ENCODE data around the gene SMC4. TPM values are rescaled to one million over a fixed set of nuclear protein-coding genes. Genes with fewer than 3 reads are reported as not detected.

Gene SMC4
- total and polyA plus RNA-seq, 2 of the 13 experiments (the other 11 are each of a cell fraction or from before 2014, with no cell fraction given), result 19.2 to 74.3 TPM

DNA sequence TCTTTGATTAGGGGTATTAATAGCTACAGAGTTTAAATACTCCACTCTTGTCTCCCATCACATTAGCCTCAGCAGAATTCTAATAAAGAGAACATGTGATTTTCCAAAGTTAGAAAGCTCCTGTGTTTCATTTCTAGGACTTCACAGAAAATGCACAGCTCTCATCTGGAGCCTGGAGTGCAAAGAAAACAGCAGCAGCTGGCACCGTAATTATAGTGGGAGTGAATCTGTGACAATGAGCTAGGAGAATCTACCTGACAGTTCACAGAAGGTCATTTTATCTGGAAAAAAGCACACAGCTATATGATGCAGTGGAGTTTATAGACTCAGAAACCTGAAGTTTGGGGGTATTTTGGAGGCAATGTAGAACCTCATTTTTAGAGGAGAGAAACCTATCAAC, 55.5 kb downstream of the SMC4 start (continued):
- TF ChIP-seq HOXA5 (CRISPR knock-in tag; IDR thresholded peaks at IDR 0.05), result no peak
- no peak for TF ChIP-seq ETV5 (CRISPR knock-in tag; IDR thresholded peaks at IDR 0.05; ENCODE audit: borderline replicate concordance)
- TF ChIP-seq NAIF1 (CRISPR knock-in tag; IDR thresholded peaks at IDR 0.05; ENCODE audit: borderline replicate concordance), result no peak

DNA sequence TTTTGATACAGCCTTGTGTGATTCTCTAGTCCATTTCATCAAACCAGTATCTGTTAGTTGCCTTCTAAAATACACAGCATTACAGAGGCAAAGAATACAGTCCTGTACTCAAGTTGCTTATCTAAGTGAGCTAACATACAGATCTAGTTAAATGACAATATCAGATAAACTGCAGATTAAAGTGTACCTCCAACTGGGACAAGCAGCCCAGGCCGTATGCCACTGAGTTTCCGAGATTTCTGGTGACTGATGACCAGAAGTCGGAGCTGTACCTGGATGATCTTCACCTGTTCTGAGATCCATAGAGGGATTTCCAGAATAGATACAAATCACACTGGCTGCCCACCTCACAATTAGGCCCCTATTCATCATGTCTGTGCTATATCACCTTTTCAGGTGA, 56.4 kb downstream of the SMC4 start:
- no TSS peak for BruUV-seq (replicated peaks)
- CTCF ChIA-PET (ENCODE audit: low intra/inter-chr PET ratio, low total read pairs), result no interaction called here
- no peak overlapping the region for H3K27ac ChIP-seq (ENCODE audit: extremely low read length, insufficient read depth, low read length)
- ATAC-seq (no peak), DNase-seq (ENCODE audit: low spot score) (no peak), FAIRE-seq (no peak)
- H3K4me2 ChIP-seq (ENCODE audit: low read depth, low read length), result no peak overlapping the region
- no peaks in the 10 kb centered on the region for H4K20me1 ChIP-seq (ENCODE audit: insufficient read depth, low read length)
- H3K79me2 ChIP-seq (ENCODE audit: insufficient read depth, low read length), result no peaks in the 10 kb centered on the region
- no peaks in the 10 kb centered on the region for H3K9me3 ChIP-seq (ENCODE audit: low read length)
- POLR2A ChIA-PET, result no interaction called here
- in situ Hi-C loops (cut with HindIII; ENCODE audit: extremely low pct_ligation_motif_present, low pct_unique_long_range_greater_than_20kb) (no loop called here), intact Hi-C loops (cut with micrococcal nuclease; ENCODE audit: unreplicated experiment) (no loop called here)
- H3K4me3 ChIP-seq (replicated peaks in 1 of 3; ENCODE audit: insufficient read depth in 1 of 3, low read depth in 2 of 3, low read length in 3 of 3), result no peak overlapping the region
- TF ChIP-seq, protein P1, sequence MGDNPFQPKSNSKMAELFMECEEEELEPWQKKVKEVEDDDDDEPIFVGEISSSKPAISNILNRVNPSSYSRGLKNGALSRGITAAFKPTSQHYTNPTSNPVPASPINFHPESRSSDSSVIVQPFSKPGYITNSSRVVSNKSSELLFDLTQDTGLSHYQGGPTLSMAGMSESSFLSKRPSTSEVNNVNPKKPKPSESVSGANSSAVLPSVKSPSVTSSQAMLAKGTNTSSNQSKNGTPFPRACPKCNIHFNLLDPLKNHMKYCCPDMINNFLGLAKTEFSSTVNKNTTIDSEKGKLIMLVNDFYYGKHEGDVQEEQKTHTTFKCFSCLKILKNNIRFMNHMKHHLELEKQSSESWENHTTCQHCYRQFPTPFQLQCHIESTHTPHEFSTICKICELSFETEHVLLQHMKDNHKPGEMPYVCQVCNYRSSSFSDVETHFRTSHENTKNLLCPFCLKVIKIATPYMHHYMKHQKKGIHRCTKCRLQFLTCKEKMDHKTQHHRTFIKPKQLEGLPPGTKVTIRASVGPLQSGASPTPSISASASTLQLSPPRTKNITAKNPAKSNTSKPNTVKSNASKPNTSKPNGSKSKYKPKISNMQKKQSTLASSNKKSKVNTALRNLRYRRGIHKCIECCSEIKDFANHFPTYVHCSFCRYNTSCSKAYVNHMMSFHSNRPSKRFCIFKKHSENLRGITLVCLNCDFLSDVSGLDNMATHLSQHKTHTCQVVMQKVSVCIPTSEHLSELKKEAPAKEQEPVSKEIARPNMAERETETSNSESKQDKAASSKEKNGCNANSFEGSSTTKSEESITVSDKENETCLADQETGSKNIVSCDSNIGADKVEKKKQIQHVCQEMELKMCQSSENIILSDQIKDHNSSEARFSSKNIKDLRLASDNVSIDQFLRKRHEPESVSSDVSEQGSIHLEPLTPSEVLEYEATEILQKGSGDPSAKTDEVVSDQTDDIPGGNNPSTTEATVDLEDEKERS (CRISPR knock-in tag; IDR thresholded peaks at IDR 0.05), result no peak
- TF ChIP-seq MBNL3 (CRISPR knock-in tag; conservative IDR thresholded peaks at IDR 0.05) (no peak), CREM (IDR thresholded peaks at IDR 0.05) (no peak), CREM (CRISPR knock-in tag; IDR thresholded peaks at IDR 0.05) (no peak), NR2C2 (CRISPR knock-in tag; IDR thresholded peaks at IDR 0.05; ENCODE audit: borderline replicate concordance) (no peak), ZFY (CRISPR knock-in tag; IDR thresholded peaks at IDR 0.05) (no peak), TBL1XR1 (IDR thresholded peaks at IDR 0.05; ENCODE audit: borderline replicate concordance, low read length, partially characterized antibody) (no peak), ZNF335 (CRISPR knock-in tag; IDR thresholded peaks at IDR 0.05) (no peak), CC2D1A (CRISPR knock-in tag; IDR thresholded peaks at IDR 0.05) (no peak), HNRNPUL1 (IDR thresholded peaks at IDR 0.05; ENCODE audit: low read depth, low read length) (no peak), RARG (CRISPR knock-in tag; IDR thresholded peaks at IDR 0.05; ENCODE audit: low read depth) (no peak)
- TF ChIP-seq, protein P2, sequence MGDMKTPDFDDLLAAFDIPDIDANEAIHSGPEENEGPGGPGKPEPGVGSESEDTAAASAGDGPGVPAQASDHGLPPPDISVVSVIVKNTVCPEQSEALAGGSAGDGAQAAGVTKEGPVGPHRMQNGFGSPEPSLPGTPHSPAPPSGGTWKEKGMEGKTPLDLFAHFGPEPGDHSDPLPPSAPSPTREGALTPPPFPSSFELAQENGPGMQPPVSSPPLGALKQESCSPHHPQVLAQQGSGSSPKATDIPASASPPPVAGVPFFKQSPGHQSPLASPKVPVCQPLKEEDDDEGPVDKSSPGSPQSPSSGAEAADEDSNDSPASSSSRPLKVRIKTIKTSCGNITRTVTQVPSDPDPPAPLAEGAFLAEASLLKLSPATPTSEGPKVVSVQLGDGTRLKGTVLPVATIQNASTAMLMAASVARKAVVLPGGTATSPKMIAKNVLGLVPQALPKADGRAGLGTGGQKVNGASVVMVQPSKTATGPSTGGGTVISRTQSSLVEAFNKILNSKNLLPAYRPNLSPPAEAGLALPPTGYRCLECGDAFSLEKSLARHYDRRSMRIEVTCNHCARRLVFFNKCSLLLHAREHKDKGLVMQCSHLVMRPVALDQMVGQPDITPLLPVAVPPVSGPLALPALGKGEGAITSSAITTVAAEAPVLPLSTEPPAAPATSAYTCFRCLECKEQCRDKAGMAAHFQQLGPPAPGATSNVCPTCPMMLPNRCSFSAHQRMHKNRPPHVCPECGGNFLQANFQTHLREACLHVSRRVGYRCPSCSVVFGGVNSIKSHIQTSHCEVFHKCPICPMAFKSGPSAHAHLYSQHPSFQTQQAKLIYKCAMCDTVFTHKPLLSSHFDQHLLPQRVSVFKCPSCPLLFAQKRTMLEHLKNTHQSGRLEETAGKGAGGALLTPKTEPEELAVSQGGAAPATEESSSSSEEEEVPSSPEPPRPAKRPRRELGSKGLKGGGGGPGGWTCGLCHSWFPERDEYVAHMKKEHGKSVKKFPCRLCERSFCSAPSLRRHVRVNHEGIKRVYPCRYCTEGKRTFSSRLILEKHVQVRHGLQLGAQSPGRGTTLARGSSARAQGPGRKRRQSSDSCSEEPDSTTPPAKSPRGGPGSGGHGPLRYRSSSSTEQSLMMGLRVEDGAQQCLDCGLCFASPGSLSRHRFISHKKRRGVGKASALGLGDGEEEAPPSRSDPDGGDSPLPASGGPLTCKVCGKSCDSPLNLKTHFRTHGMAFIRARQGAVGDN (CRISPR knock-in tag; IDR thresholded peaks at IDR 0.05), result no peak
- 52% methylated on average over 3 of the region's 3 CpGs for WGBS (ENCODE audit: low lambda C conversion rate)
- H3K36me3 ChIP-seq (replicated peaks in 1 of 2; ENCODE audit: control insufficient read depth in 1 of 2, insufficient read depth in 2 of 2, low read length in 2 of 2), result no peaks in the 10 kb centered on the region
- no peaks in the 10 kb centered on the region for H3K4me1 ChIP-seq (ENCODE audit: insufficient read depth, low read length)
- H2AFZ ChIP-seq (ENCODE audit: low read length), result no peak overlapping the region
- H3K9ac ChIP-seq (ENCODE audit: insufficient read depth, low read depth, low read length), result no peak overlapping the region
- peaks cover 0 to 8% of the 10 kb centered on the region in 2 experiments; a peak in 4 of 5 replicates for H3K27me3 ChIP-seq (ENCODE audit: control insufficient read depth in 1 of 2, insufficient read depth in 2 of 2, low read length in 2 of 2)
